DND-41 (cell line): ENCODE data around the gene RPS8.
"Not testable (repeated sequence)": the region's sequence is repeated elsewhere in the genome, so short reads cannot be mapped to it uniquely, and the experiment has no call there.

Source experiments
- CTCF ChIP-seq: IDR thresholded peaks from 2 replicates; pipeline ENCODE4 v1.5.1; 2012; ENCODE audit warnings: borderline replicate concordance, low read length, moderate library complexity, mild to moderate bottlenecking; ENCODE audit not compliant: poor library complexity, severe bottlenecking; ENCODE audit errors: extremely low read depth
- EZH2 ChIP-seq: IDR thresholded peaks from 3 replicates; pipeline ENCODE4 v1.6.1; 2012; ENCODE audit warnings: borderline replicate concordance, low read depth, mild to moderate bottlenecking, moderate library complexity, low read length, inconsistent platforms; ENCODE audit not compliant: severe bottlenecking

- TF ChIP-seq CTCF, EZH2: not testable (repeated sequence)
Observed at GRCh38 chr1:44797886-44798285, 22.5 kb downstream of the RPS8 start.
